Left renal cortex interstitium (tissue), 4 donors: ENCODE results near the gene VSTM2B. TPM values are rescaled to one million over a fixed set of nuclear protein-coding genes. Genes with fewer than 3 reads are reported as not detected.
"Not testable (repeated sequence)": the region's sequence is repeated elsewhere in the genome, so short reads cannot be mapped to it uniquely, and the experiment has no call there.

Experiments used
- DNase-seq, 4 donors: peaks; one replicate each; pipeline ENCODE4 v3.0.0-alpha.2; 2013; ENCODE audit warnings: low read depth in 4 of 4, low spot score in 2 of 4, missing footprints in 1 of 4
- polyA plus RNA-seq, 4 donors: library from polyadenylated mRNA; unstranded; fragments of 120-200 nt; gene quantifications; one replicate each; pipeline ENCODE4 v1.2.1, GENCODE V29; 2013; ENCODE audit not compliant: insufficient read length in 4 of 4

Gene VSTM2B
- polyA plus RNA-seq: 1 to 10 TPM in 1 of 4 donors, under 1 TPM in 3; 0.32 to 1.2 (median 0.40) TPM

- DNase-seq: no peak
Observed at GRCh38 chr19:29525901-29526729, at the start of gene VSTM2B. TSS of gene VSTM2B (plus strand) at chr19:29525994. CDS start at chr19:29526584, 590 bp downstream.

GRCh38 chr19:29476528-29476927, 49.3 kb upstream of the VSTM2B start:
- no peak for DNase-seq

GRCh38 chr19:29477831-29478577, 47.8 kb upstream of the VSTM2B start:
- DNase-seq: no peak

GRCh38 chr19:29478578-29479565, 46.9 kb upstream of the VSTM2B start:
- DNase-seq: no peak

- no peak for DNase-seq
Observed at GRCh38 chr19:29479941-29480340, 45.9 kb upstream of the VSTM2B start.

- no peak for DNase-seq
Observed at GRCh38 chr19:29480507-29480906, 45.3 kb upstream of the VSTM2B start.

- no peak for DNase-seq
Observed at GRCh38 chr19:29482855-29483640, 42.7 kb upstream of the VSTM2B start.

GRCh38 chr19:29483641-29483920, 42.2 kb upstream of the VSTM2B start:
- no peak for DNase-seq

- no peak for DNase-seq
Observed at GRCh38 chr19:29483944-29484581, 41.7 kb upstream of the VSTM2B start.

GRCh38 chr19:29484876-29485275, 40.9 kb upstream of the VSTM2B start:
- no peak for DNase-seq

- no peak for DNase-seq
Observed at GRCh38 chr19:29485293-29485692, 40.5 kb upstream of the VSTM2B start.

- DNase-seq: not testable (repeated sequence)
Observed at GRCh38 chr19:29486961-29487360, 38.8 kb upstream of the VSTM2B start.

GRCh38 chr19:29487432-29487831, 38.4 kb upstream of the VSTM2B start:
- no peak for DNase-seq

GRCh38 chr19:29488316-29488715, 37.5 kb upstream of the VSTM2B start:
- DNase-seq: no peak

- DNase-seq: no peak
Observed at GRCh38 chr19:29489172-29489951, 36.4 kb upstream of the VSTM2B start.

- no peak for DNase-seq
Observed at GRCh38 chr19:29491491-29491890, 34.3 kb upstream of the VSTM2B start.

- no peak for DNase-seq
Observed at GRCh38 chr19:29491995-29492577, 33.7 kb upstream of the VSTM2B start.

GRCh38 chr19:29492769-29493168, 33.0 kb upstream of the VSTM2B start:
- peak in 2 of 4 donors; percentile 31 to 37 for DNase-seq
